ENCODE data around the gene ZNF580.

DNA sequence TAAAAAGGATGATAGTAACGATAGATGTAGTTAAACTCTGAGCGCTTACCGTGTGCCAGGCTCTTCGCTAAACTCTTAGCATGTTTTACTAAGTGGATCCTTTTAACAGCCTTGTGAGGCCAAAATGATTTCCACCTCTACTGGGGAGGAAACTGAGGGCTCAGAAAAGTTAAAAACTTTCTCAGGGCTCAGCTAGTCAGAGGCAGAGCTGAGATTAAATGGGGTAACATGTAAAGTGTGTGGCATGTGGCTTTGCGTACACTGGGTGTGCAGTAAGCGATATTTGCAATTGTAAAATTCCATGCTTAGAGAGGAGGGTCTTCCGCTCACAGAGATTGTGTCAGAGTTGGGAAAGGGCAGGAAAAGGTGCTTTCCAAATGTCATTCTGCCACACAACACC is 15.8 kb downstream of the ZNF580 start:
- TF ChIP-seq, protein P1, sequence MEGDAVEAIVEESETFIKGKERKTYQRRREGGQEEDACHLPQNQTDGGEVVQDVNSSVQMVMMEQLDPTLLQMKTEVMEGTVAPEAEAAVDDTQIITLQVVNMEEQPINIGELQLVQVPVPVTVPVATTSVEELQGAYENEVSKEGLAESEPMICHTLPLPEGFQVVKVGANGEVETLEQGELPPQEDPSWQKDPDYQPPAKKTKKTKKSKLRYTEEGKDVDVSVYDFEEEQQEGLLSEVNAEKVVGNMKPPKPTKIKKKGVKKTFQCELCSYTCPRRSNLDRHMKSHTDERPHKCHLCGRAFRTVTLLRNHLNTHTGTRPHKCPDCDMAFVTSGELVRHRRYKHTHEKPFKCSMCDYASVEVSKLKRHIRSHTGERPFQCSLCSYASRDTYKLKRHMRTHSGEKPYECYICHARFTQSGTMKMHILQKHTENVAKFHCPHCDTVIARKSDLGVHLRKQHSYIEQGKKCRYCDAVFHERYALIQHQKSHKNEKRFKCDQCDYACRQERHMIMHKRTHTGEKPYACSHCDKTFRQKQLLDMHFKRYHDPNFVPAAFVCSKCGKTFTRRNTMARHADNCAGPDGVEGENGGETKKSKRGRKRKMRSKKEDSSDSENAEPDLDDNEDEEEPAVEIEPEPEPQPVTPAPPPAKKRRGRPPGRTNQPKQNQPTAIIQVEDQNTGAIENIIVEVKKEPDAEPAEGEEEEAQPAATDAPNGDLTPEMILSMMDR (IDR thresholded peaks at IDR 0.05), result no peak
- no peak for TF ChIP-seq POLR2AphosphoS5 (IDR thresholded peaks at IDR 0.05)

All from prostate gland (tissue), 2 donors.